ENCODE results near the gene PITX2.
A peak's percentile ranks its signal among the peaks of the same experiment; 100 is the strongest.

The PITX2 gene

DNA sequence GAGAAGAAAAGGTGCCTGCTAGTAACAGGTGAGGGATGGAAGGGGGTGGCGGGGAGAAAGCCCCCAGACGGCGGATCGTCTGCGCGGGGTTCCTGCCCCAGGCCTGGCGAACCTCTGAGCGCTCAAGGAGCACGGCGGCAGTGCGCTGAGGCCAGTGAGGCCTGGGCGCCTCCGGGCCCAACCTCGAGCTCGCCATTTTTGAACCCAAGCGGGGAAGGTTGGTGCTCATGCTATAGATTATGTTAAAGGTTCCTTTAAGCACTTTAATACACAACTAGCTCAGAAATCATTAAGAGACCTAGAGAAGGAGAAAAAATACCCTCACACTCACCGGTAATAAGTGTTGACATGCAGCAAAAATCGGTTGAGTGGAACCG, 7.9 kb downstream of the PITX2 start:
- no peak for DNase-seq (ENCODE audit: low read depth)
- no peak overlapping the region for H3K4me3 ChIP-seq (ENCODE audit: control insufficient read depth, low read depth, low read length)
- TF ChIP-seq, protein P1, sequence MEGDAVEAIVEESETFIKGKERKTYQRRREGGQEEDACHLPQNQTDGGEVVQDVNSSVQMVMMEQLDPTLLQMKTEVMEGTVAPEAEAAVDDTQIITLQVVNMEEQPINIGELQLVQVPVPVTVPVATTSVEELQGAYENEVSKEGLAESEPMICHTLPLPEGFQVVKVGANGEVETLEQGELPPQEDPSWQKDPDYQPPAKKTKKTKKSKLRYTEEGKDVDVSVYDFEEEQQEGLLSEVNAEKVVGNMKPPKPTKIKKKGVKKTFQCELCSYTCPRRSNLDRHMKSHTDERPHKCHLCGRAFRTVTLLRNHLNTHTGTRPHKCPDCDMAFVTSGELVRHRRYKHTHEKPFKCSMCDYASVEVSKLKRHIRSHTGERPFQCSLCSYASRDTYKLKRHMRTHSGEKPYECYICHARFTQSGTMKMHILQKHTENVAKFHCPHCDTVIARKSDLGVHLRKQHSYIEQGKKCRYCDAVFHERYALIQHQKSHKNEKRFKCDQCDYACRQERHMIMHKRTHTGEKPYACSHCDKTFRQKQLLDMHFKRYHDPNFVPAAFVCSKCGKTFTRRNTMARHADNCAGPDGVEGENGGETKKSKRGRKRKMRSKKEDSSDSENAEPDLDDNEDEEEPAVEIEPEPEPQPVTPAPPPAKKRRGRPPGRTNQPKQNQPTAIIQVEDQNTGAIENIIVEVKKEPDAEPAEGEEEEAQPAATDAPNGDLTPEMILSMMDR (IDR thresholded peaks at IDR 0.05; ENCODE audit: control insufficient read depth, insufficient read depth, low read depth, low read length, missing control alignments) = no peak

DNA sequence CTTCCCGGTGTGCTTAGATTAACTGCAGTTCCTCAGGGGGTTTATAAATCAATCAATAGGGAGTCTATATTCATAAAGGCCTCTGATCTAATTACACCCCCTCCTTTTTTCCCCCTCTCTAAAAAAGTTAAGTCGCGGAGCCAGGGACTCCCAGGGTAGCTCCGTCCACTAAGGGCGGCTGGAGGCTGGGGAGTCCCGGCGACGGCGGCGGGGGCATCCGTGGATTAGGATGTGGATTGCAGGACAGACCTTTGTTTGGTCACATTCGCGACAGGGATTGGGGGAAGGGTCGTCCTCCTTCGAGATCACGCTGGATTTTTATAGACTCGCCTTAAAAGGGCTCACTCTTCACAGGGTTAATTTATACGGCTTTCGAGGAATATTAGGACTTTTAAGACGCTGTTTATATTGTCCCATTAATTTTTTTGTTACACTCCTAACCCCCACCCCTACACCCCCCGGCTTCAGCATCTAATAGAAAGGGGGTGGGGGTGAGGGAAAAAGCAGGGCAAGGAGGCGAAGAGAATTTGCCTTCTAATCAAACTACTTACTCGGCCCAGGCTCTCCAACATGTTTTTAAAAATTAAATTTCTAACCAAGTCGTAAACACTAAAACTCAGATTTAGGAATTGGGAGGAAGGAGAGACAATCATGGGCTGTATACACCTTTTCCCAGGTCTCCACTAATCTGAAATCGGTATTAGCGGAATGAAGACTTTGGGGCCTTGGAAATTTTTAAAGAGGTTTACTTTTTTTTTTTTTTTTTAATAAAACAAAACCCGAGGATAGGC, 8.5 kb downstream of the PITX2 start:
- TF ChIP-seq, protein P1 (IDR thresholded peaks at IDR 0.05; ENCODE audit: control insufficient read depth, insufficient read depth, low read depth, low read length, missing control alignments) = no peak
- DNase-seq (ENCODE audit: low read depth) = no peak
- H3K4me3 ChIP-seq (ENCODE audit: control insufficient read depth, low read depth, low read length) = no peak overlapping the region

DNA sequence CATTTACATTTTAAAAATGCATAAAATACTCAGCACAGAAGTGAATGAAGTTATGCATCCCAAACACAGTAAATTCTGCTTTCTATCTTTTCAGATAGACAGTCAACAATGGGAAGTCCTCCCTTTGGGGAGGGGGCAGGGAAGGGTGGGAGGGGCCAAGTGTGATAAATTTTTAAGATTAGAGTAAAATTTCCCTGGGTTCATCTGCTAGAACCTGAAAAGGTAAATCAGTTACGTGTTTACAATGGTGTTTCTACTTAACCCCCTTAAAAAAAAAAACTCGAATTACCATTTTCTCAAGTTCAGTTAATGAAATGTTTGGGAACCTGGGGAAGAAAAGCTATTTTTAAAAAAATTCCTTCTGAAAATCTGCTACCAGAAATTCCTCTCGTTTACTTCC, 9.1 kb downstream of the PITX2 start:
- H3K4me3 ChIP-seq (ENCODE audit: control insufficient read depth, low read depth, low read length) = no peak overlapping the region
- TF ChIP-seq, protein P1 (IDR thresholded peaks at IDR 0.05; ENCODE audit: control insufficient read depth, insufficient read depth, low read depth, low read length, missing control alignments) = no peak
- DNase-seq (ENCODE audit: low read depth) = no peak

DNA sequence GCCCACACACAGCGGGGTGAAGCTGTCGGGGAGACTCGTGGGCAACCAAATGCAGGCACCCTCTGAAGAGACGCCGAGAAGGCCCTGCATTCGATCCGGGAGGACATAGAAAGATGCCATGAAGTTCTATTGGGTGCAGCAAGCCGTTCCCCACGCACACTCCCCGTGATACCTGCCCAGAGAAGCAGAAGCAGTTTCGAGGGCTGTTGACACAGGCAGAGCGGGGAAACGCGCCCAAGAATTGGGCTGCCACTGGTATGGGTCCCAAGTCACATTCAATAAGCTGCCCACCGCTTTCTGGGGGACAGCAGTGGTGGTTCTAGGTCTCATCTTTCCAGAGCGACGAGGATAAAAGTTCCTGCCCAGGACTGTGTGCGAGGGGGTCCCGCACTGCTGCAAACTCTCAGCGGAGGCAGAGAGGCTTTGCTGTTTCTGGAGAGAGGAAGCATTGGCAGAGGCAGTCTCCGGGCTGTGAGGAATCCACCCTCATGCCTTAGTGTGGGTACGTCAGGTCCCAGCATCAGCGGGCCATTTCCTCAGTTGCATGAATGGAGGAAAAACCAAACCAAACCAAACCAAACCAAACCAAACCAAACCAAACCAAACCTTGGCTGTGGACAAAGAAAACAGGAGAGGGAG, 10.1 kb downstream of the PITX2 start:
- TF ChIP-seq, protein P1 (IDR thresholded peaks at IDR 0.05; ENCODE audit: control insufficient read depth, insufficient read depth, low read depth, low read length, missing control alignments) = no peak
- H3K4me3 ChIP-seq (ENCODE audit: control insufficient read depth, low read depth, low read length) = no peak overlapping the region
- no peak for DNase-seq (ENCODE audit: low read depth)

DNA sequence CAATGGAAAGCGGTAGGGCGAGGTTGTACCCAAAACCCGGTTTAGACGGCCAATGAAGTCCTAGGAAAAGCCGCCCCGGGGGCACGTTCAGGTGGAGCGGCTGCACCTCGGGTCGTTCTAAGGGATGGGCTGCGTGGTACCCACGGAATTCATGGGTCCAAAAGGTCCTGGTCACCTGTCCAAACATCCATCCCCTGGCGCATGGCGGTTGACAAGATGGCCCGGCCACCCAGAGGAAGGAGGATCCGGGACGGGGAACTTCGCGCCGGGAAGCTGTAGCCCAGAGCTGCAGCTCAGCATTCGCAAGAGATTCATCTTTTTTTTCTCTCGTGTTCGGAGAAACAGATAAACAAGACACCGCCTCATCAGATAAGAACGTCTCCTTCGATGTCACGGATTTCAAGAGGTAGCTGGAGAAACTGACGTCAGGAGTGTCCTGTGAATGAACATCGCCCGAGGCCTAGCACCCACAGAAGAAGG, 10.9 kb downstream of the PITX2 start:
- H3K4me3 ChIP-seq (ENCODE audit: control insufficient read depth, low read depth, low read length) = no peak overlapping the region; the same call in 1 of the 2 replicates
- DNase-seq (ENCODE audit: low read depth) = no peak
- TF ChIP-seq, protein P1 (IDR thresholded peaks at IDR 0.05; ENCODE audit: control insufficient read depth, insufficient read depth, low read depth, low read length, missing control alignments) = no peak

DNA sequence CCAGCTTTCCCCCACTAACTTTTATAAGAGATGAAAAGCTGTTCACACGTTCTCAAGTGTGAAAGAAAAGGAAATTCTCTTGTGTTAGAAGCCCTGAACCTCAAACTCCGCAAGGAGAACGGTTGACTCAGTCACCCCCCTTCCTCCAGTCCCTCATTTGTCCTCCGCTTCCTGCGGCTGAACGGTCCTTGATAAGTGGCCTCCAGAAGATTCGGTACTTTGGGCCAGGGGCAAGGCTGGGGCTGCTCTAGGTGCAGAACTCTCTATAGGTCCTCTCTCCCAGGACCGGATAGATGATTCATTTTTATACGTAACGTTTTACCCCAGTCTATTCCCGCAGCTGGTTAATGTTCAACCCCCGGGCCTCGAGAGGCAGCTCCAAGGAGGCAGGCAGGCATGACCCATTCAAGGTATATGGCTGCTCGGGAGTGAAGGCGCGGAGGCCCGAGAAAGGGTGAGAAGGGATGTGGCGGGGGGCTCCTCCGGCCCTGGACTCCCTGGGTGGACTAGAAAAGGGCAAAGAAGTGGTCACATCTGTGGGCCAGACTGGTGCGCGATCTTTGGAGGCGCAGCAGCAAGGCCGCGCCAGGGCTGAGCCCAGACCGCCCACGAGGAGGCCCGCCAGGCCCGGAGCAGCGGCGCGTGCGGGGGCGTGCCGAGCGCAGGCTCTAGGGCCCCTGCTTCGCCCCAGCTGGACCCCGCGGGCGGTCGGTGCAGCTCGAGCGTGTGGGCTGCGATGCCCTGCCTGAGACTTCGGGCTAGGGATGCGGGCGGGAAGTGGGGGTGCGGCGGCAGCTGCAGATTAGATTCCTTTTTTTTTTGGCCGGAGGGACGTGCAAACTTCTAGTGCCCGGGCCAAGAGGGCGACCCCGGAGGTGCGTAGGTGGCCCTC, 11.7 kb downstream of the PITX2 start:
- peak overlapping the region; percentile 10 for H3K4me3 ChIP-seq (ENCODE audit: control insufficient read depth, low read depth, low read length)
- DNase-seq (ENCODE audit: low read depth) = no peak
- TF ChIP-seq, protein P1 (IDR thresholded peaks at IDR 0.05; ENCODE audit: control insufficient read depth, insufficient read depth, low read depth, low read length, missing control alignments) = no peak
